ENCODE results near the gene EPAS1. TPM values are rescaled to one million over a fixed set of nuclear protein-coding genes. Genes with fewer than 3 reads are reported as not detected.
A peak's percentile ranks its signal among the peaks of the same experiment; 100 is the strongest.

EPAS1 gene
- total and polyA plus RNA-seq, 12 donors = 25.2 to 307 (median 175) TPM

- Histone ChIP-seq H3K9me3 (replicated peaks in 1 of 3) (no peaks in the 10 kb centered on the region), H3K4me1 (replicated peaks in 1 of 2) (peaks cover 3 to 5% of the 10 kb centered on the region in 2 donors), H3K36me3 (replicated peaks in 1 of 2) (no peaks in the 10 kb centered on the region), H3K27ac (no peak overlapping the region), H3K27me3 (no peaks in the 10 kb centered on the region), H3K4me3 (no peak overlapping the region)
- WGBS, 4 donors = 63 to 71% (median 67%) methylated on average over 5 of the region's 5 CpGs
- TF ChIP-seq POLR2A (IDR thresholded peaks at IDR 0.05) (no peak), CTCF (IDR thresholded peaks at IDR 0.05) (no peak)
- intact Hi-C loops (cut with DNase I) = no loop called here
- DNase-seq = no peak
These were observed 39.2 kb upstream of the EPAS1 start for GRCh38 chr2:46257980-46258379.

GRCh38 chr2:46258937-46259776 is 38.0 kb upstream of the EPAS1 start:
- Histone ChIP-seq H3K4me1 (replicated peaks in 1 of 2) (peaks cover 3 to 5% of the 10 kb centered on the region in 2 donors), H3K27ac (peak overlapping the region in 1 of 5 donors; percentile 45)

GRCh38 chr2:46259777-46260168 is 37.4 kb upstream of the EPAS1 start:
- no peaks in the 10 kb centered on the region for H3K9me3 ChIP-seq (replicated peaks in 1 of 3)
- WGBS, 4 donors = 36 to 88% (median 78%) methylated on average over 1 of the region's 1 CpG
- no peak for DNase-seq
- H3K4me1 ChIP-seq (replicated peaks in 1 of 2) = peaks cover 3 to 5% of the 10 kb centered on the region in 2 donors
- intact Hi-C loops (cut with DNase I) = no loop called here
- H3K27me3 ChIP-seq = no peaks in the 10 kb centered on the region
- TF ChIP-seq POLR2A (IDR thresholded peaks at IDR 0.05) (no peak), CTCF (IDR thresholded peaks at IDR 0.05) (no peak)
- no peak overlapping the region for H3K27ac ChIP-seq
- H3K36me3 ChIP-seq (replicated peaks in 1 of 2) = no peaks in the 10 kb centered on the region
- no peak overlapping the region for H3K4me3 ChIP-seq

More at GRCh38 chr2:46258937-46259776, 38.0 kb upstream of the EPAS1 start:
- no peaks in the 10 kb centered on the region for H3K27me3 ChIP-seq
- no peaks in the 10 kb centered on the region for H3K9me3 ChIP-seq (replicated peaks in 1 of 3)
- H3K36me3 ChIP-seq (replicated peaks in 1 of 2) = no peaks in the 10 kb centered on the region
- 71 to 83% (median 77%) methylated on average over 5 of the region's 5 CpGs for WGBS, 4 donors
- peak in 5 of 7 donors; percentile 15 to 58 (median 29) for DNase-seq
- intact Hi-C loops (cut with DNase I) = no loop called here
- no peak overlapping the region for H3K4me3 ChIP-seq
- TF ChIP-seq CTCF (IDR thresholded peaks at IDR 0.05) = no peak
- TF ChIP-seq POLR2A (IDR thresholded peaks at IDR 0.05) = no peak

GRCh38 chr2:46260305-46260704 is 36.9 kb upstream of the EPAS1 start:
- TF ChIP-seq POLR2A (IDR thresholded peaks at IDR 0.05) (no peak), CTCF (IDR thresholded peaks at IDR 0.05) (no peak)
- Histone ChIP-seq H3K36me3 (replicated peaks in 1 of 2) (no peaks in the 10 kb centered on the region), H3K27me3 (no peaks in the 10 kb centered on the region), H3K4me3 (no peak overlapping the region), H3K27ac (no peak overlapping the region), H3K4me1 (replicated peaks in 1 of 2) (peaks cover 3 to 5% of the 10 kb centered on the region in 2 donors), H3K9me3 (replicated peaks in 1 of 3) (no peaks in the 10 kb centered on the region)
- intact Hi-C loops (cut with DNase I) = no loop called here
- DNase-seq = no peak
- 73 to 81% (median 76%) methylated on average over 4 of the region's 4 CpGs for WGBS, 4 donors

All from adrenal gland (tissue), 12 donors.